ENCODE results near the gene S100A2. TPM values are rescaled to one million over a fixed set of nuclear protein-coding genes. Genes with fewer than 3 reads are reported as not detected.
A peak's percentile ranks its signal among the peaks of the same experiment; 100 is the strongest.

The S100A2 gene
- polyA plus RNA-seq, 3 donors, result 0.32 TPM; not detected in 2

DNA sequence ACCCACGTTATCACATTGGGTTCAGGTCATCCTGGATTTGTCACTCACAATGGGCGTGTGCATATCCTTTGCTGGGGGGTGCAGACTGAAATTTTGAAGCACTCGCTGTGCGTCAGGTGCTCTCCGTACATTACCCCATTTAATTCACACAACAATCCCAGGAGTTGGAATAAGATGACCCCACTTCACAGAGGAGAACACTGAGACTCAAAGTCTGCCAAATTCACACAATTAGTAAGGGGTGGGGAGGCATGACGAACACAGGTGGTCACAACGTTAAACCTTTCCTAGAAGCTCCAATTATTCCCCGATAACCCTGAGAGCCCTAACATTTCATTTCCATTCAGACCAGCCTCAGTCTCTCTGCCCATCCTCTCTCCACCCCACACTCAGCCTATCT, 3.8 kb upstream of the S100A2 start:
- Mint-ChIP-seq H3K27ac (peak overlapping the region in 1 of 7 donors; percentile 21), H3K4me3 (no peak overlapping the region), H3K4me1 (peaks cover 66% of the 10 kb centered on the region), H3K27me3 (ENCODE audit: low read depth in 3 of 3) (peaks cover 0 to 8% (median 2%) of the 10 kb centered on the region in 3 donors), H3K9me3 (no peaks in the 10 kb centered on the region), H3K36me3 (peaks cover 0 to 5% of the 10 kb centered on the region in 2 donors)
- Histone ChIP-seq H3K79me2 (ENCODE audit: insufficient read depth, low read length) (peaks cover 13% of the 10 kb centered on the region), H4K20me1 (ENCODE audit: insufficient read depth, low read length) (no peaks in the 10 kb centered on the region), H3K4me1 (ENCODE audit: control insufficient read depth in 1 of 2, insufficient read depth in 2 of 2, low read length in 2 of 2) (peaks cover 68% of the 10 kb centered on the region in 2 donors), H2AFZ (ENCODE audit: insufficient read depth, low read depth, low read length, poor library complexity, severe bottlenecking) (no peak overlapping the region), H3K9ac (ENCODE audit: insufficient read depth, low read length, poor library complexity, severe bottlenecking) (no peak overlapping the region), H3K4me2 (replicated peaks; ENCODE audit: extremely low read depth, low read length, poor library complexity, severe bottlenecking) (no peak overlapping the region), H3K27ac (ENCODE audit: low read depth in 1 of 2, low read length in 2 of 2) (no peak overlapping the region), H3K36me3 (replicated peaks in 1 of 2; ENCODE audit: control insufficient read depth in 1 of 2, insufficient read depth in 2 of 2, low read length in 2 of 2) (no peaks in the 10 kb centered on the region), H3K9me3 (replicated peaks in 1 of 2; ENCODE audit: control insufficient read depth in 1 of 2, insufficient read depth in 1 of 2, low read length in 2 of 2) (no peaks in the 10 kb centered on the region), H3K27me3 (ENCODE audit: control insufficient read depth in 2 of 2, insufficient read depth in 2 of 2, low read length in 2 of 2) (no peaks in the 10 kb centered on the region), H3K4me3 (replicated peaks in 1 of 3; ENCODE audit: low read depth in 2 of 3, low read length in 3 of 3) (no peak overlapping the region)
- WGBS (ENCODE audit: insufficient coverage), result 92% methylated on average over 4 of the region's 8 CpGs
- TF ChIP-seq CTCF (IDR thresholded peaks at IDR 0.05), result no peak
- no peak for DNase-seq
- intact Hi-C loops (cut with micrococcal nuclease), result loop anchor here (5.0 kb wide), 2 partner anchors 57 to 1522 kb away; no protein-coding TSS in a partner anchor

DNA sequence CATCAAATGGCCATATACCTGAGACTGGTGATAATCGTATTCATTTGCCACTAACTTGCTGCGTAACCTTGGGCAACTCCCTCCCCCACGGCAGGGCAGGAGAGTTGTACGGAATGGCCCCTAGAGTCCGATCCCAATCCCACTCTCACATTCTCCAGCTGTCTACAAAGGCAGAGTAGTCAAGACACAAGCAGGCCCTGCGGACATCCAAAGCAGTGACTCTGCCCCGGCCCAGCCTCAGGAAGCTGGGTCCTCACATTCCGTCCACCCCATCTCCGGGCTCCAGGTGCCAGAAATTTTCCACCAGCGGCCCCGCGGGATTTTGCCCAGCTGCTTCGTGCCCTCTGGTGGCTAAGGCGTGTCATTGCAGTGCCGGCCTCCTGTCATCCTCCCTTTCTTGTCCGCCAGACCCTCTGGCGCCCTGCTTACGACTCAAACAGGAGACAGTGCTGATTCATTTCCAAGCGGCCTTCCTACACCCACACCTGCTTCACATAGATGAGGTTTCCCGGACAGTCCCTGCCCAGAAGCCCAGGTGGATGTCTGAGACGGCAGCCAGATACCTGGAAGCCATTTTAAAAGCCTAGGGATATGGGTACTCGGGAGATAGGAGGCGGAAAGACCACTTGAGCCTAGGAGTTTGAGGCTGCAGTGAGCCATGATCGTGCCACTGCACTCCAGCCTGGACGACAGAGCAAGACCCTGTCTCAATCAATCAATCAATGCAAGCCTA, 2.9 kb upstream of the S100A2 start:
- 16% methylated on average over 20 of the region's 25 CpGs for WGBS (ENCODE audit: insufficient coverage)
- Mint-ChIP-seq H3K27me3 (ENCODE audit: low read depth in 3 of 3) (peaks cover 0 to 8% (median 2%) of the 10 kb centered on the region in 3 donors), H3K36me3 (peaks cover 0 to 5% of the 10 kb centered on the region in 2 donors), H3K9me3 (no peaks in the 10 kb centered on the region), H3K4me1 (peaks cover 69% of the 10 kb centered on the region), H3K4me3 (peak overlapping the region; percentile 79 to 86), H3K27ac (peak overlapping the region; percentile 23 to 100 (median 94))
- no peaks in the 10 kb centered on the region for H4K20me1 ChIP-seq (ENCODE audit: insufficient read depth, low read length)
- DNase-seq, result peak; percentile 80 to 85 (median 83)
- H3K27ac ChIP-seq (ENCODE audit: low read depth in 1 of 2, low read length in 2 of 2), result peak overlapping the region in 1 of 2 donors; percentile 97
- no peaks in the 10 kb centered on the region for H3K9me3 ChIP-seq (replicated peaks in 1 of 2; ENCODE audit: control insufficient read depth in 1 of 2, insufficient read depth in 1 of 2, low read length in 2 of 2)
- no peaks in the 10 kb centered on the region for H3K27me3 ChIP-seq (ENCODE audit: control insufficient read depth in 2 of 2, insufficient read depth in 2 of 2, low read length in 2 of 2)
- intact Hi-C loops (cut with micrococcal nuclease), result loop anchor here (1.0 to 5.0 kb wide), 4 partner anchors 35 to 1521 kb away; no protein-coding TSS in a partner anchor
- TF ChIP-seq CTCF (IDR thresholded peaks at IDR 0.05), result peak; percentile 98
- H3K4me3 ChIP-seq (replicated peaks in 1 of 3; ENCODE audit: low read depth in 2 of 3, low read length in 3 of 3), result peak overlapping the region in 1 of 3 experiments; percentile 52
- peak overlapping the region; percentile 59 for H3K4me2 ChIP-seq (replicated peaks; ENCODE audit: extremely low read depth, low read length, poor library complexity, severe bottlenecking)
- H3K79me2 ChIP-seq (ENCODE audit: insufficient read depth, low read length), result peaks cover 13% of the 10 kb centered on the region
- H3K36me3 ChIP-seq (replicated peaks in 1 of 2; ENCODE audit: control insufficient read depth in 1 of 2, insufficient read depth in 2 of 2, low read length in 2 of 2), result no peaks in the 10 kb centered on the region
- H3K9ac ChIP-seq (ENCODE audit: insufficient read depth, low read length, poor library complexity, severe bottlenecking), result peak overlapping the region; percentile 24
- peak overlapping the region; percentile 74 for H2AFZ ChIP-seq (ENCODE audit: insufficient read depth, low read depth, low read length, poor library complexity, severe bottlenecking)
- peaks cover 73% of the 10 kb centered on the region in 2 donors for H3K4me1 ChIP-seq (ENCODE audit: control insufficient read depth in 1 of 2, insufficient read depth in 2 of 2, low read length in 2 of 2)

Data from CD14-positive monocyte (primary cell).